PC-3 (cell line): ENCODE data around the gene CHRDL2.

Experiments used
- CTCF ChIP-seq: fragments of 300-600 bp; sonication (generic); conservative IDR thresholded peaks from 2 replicates; pipeline ENCODE4 v1.5.1; 2017; ENCODE audit warnings: antibody characterized with exemption, low read depth, mild to moderate bottlenecking, low read length
- EZH2 ChIP-seq: fragments of 300-600 bp; sonication (generic); IDR thresholded peaks from one replicate; pipeline ENCODE4 v1.6.1; 2017; ENCODE audit warnings: antibody characterized with exemption, mild to moderate bottlenecking, low read length; ENCODE audit not compliant: unreplicated experiment
- EZH2phosphoT487 ChIP-seq: fragments of 300-600 bp; sonication (generic); IDR thresholded peaks from 2 replicates; pipeline ENCODE4 v1.6.1; 2018; ENCODE audit warnings: mild to moderate bottlenecking, antibody characterized with exemption, low read length, borderline replicate concordance

DNA sequence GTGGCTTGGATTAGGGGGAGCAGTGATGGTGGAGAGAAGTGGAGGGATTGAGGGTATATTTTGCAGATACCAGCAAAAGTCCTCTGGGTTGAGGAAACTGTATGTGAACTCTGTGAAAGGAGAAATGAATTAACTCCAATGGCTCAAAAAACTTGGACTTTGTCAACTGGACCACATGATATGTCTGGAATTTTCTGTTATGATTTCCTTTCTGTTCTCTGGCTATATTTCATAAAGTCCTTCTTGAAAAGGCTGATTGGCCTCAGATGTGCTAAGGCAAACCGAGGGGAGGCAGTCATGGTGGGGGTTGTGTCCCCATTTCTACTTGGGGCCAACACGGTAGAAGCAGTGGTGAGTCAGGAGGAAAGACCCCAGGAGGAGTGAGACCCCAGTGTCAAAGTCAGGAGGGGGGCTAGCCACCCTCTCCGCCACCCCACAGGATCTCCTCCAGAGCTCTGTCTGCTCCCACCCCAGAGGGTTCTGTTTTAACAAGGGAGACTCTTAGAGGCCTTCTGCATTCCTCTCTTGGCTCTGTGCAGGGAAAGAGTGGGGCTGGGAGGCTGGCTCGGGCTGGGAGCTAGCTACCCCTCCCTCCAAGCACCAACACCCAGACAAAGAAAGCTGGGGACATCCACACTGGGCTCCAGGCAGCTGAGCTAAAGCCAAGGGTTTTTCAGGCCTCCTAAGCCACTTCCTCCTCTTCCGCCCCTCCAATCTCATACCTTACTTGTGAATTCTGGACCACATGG lies 13.8 kb downstream of the CHRDL2 start:
- TF ChIP-seq CTCF (no peak), EZH2 (no peak), EZH2phosphoT487 (no peak)
